Neural progenitor cell (in vitro differentiated cells): Measurements from ENCODE around the gene RFX6. TPM values are rescaled to one million over a fixed set of nuclear protein-coding genes. Genes with fewer than 3 reads are reported as not detected.

Source experiments
- DNase-seq: peaks from one replicate; pipeline ENCODE4 v3.0.0-alpha.2; 2016; ENCODE audit warnings: low spot score
- H2AFZ ChIP-seq: fragments of 200-600 bp; sonication (generic); replicated peaks from 2 replicates; pipeline ENCODE4 v1.6.1; 2016; ENCODE audit warnings: antibody characterized with exemption
- H3F3A ChIP-seq: fragments of 200-600 bp; sonication (generic); 2 replicates; pipeline ENCODE4 v1.6.1; 2016; ENCODE audit warnings: antibody characterized with exemption, low read depth
- H3K27ac ChIP-seq: fragments of 200-600 bp; sonication (generic); 2 replicates; pipeline ENCODE4 v1.5.1; 2016; ENCODE audit warnings: mild to moderate bottlenecking
- H3K27me3 ChIP-seq: fragments of 200-600 bp; sonication (generic); 2 replicates; pipeline ENCODE4 v1.6.1; 2016; ENCODE audit warnings: mild to moderate bottlenecking, moderate library complexity
- H3K36me3 ChIP-seq: fragments of 200-600 bp; sonication (generic); 2 replicates; pipeline ENCODE4 v1.5.1; 2016
- H3K4me1 ChIP-seq: fragments of 200-600 bp; sonication (generic); 2 replicates; pipeline ENCODE4 v1.6.1; 2016; ENCODE audit warnings: mixed run types
- H3K4me2 ChIP-seq: fragments of 200-600 bp; sonication (generic); 2 replicates; pipeline ENCODE4 v1.6.1; 2016
- H3K4me3 ChIP-seq: fragments of 200-600 bp; sonication (generic); 2 replicates; pipeline ENCODE4 v1.5.1; 2016
- H3K79me2 ChIP-seq: fragments of 200-600 bp; sonication (generic); 2 replicates; pipeline ENCODE4 v1.6.1; 2016; ENCODE audit warnings: low read depth
- H3K9ac ChIP-seq: fragments of 200-600 bp; sonication (generic); 2 replicates; pipeline ENCODE4 v1.6.1; 2016
- H3K9me3 ChIP-seq: fragments of 200-600 bp; sonication (generic); 2 replicates; pipeline ENCODE4 v1.5.1; 2016; ENCODE audit warnings: low read depth
- H4K20me1 ChIP-seq: fragments of 200-600 bp; sonication (generic); 2 replicates; pipeline ENCODE4 v1.6.1; 2016; ENCODE audit warnings: low read depth
- H3K27ac Mint-ChIP-seq: 3 replicates; pipeline ENCODE4 v1.8.0; 2021; ENCODE audit warnings: mixed read lengths
- H3K27me3 Mint-ChIP-seq: 2 replicates; pipeline ENCODE4 v1.8.0; 2022; ENCODE audit warnings: low read depth, mild to moderate bottlenecking, inconsistent platforms, moderate library complexity, mixed read lengths; ENCODE audit not compliant: insufficient read depth
- H3K36me3 Mint-ChIP-seq: 3 replicates; pipeline ENCODE4 v1.8.0; 2021; ENCODE audit warnings: mixed read lengths
- H3K4me1 Mint-ChIP-seq: 3 replicates; pipeline ENCODE4 v1.8.0; 2021; ENCODE audit warnings: mixed read lengths
- H3K4me3 Mint-ChIP-seq: 3 replicates; pipeline ENCODE4 v1.8.0; 2021; ENCODE audit warnings: mild to moderate bottlenecking, moderate library complexity, mixed read lengths
- H3K9me3 Mint-ChIP-seq: 3 replicates; pipeline ENCODE4 v1.8.0; 2020; ENCODE audit warnings: mixed read lengths
- CTCF ChIP-seq: fragments of 200-600 bp; sonication (generic); IDR thresholded peaks from 2 replicates; pipeline ENCODE4 v1.5.1; 2017; ENCODE audit warnings: antibody characterized with exemption, mild to moderate bottlenecking
- EZH2 ChIP-seq: fragments of 200-600 bp; sonication (generic); IDR thresholded peaks from 2 replicates; pipeline ENCODE4 v1.6.1; 2017; ENCODE audit warnings: antibody characterized with exemption, mild to moderate bottlenecking, moderate library complexity
- EZH2phosphoT487 ChIP-seq: fragments of 200-600 bp; sonication (generic); IDR thresholded peaks from 2 replicates; pipeline ENCODE4 v1.6.1; 2017; ENCODE audit warnings: antibody characterized with exemption
- total RNA-seq: library from RNA; depleted of rRNA; stranded (reverse); fragments of >200 nt; gene quantifications from 2 replicates; pipeline ENCODE4 v1.2.3, GENCODE V29; 2015; ENCODE audit warnings: low replicate concordance

Gene RFX6
- total RNA-seq, 1 donor from 2014 or later = not detected

- Mint-ChIP-seq H3K4me3 (no peak overlapping the region), H3K27me3 (no peaks in the 10 kb centered on the region), H3K9me3 (no peaks in the 10 kb centered on the region), H3K27ac (no peak overlapping the region), H3K36me3 (no peaks in the 10 kb centered on the region), H3K4me1 (no peaks in the 10 kb centered on the region)
- Histone ChIP-seq H3K4me2 (no peak overlapping the region), H3K4me3 (no peak overlapping the region), H3K79me2 (no peaks in the 10 kb centered on the region), H3F3A (no peaks in the 10 kb centered on the region), H3K4me1 (no peaks in the 10 kb centered on the region), H3K36me3 (no peaks in the 10 kb centered on the region), H3K27ac (no peak overlapping the region), H3K27me3 (no peaks in the 10 kb centered on the region), H4K20me1 (no peaks in the 10 kb centered on the region), H2AFZ (peak overlapping the region; percentile 27), H3K9me3 (no peaks in the 10 kb centered on the region), H3K9ac (no peak overlapping the region)
- no peak for TF ChIP-seq EZH2phosphoT487
- DNase-seq = no peak
Measured at GRCh38 chr6:116924245-116924644, 47.2 kb downstream of the RFX6 start.

- no peak overlapping the region for H3K27ac Mint-ChIP-seq
Measured at GRCh38 chr6:116925088-116925794, 48.2 kb downstream of the RFX6 start.

GRCh38 chr6:116928677-116929076, 51.6 kb downstream of the RFX6 start:
- TF ChIP-seq CTCF (no peak), EZH2phosphoT487 (no peak)
- Mint-ChIP-seq H3K9me3 (no peaks in the 10 kb centered on the region), H3K36me3 (no peaks in the 10 kb centered on the region), H3K4me3 (no peak overlapping the region), H3K4me1 (no peaks in the 10 kb centered on the region), H3K27ac (no peak overlapping the region), H3K27me3 (no peaks in the 10 kb centered on the region)
- Histone ChIP-seq H3K79me2 (no peaks in the 10 kb centered on the region), H3K4me1 (no peaks in the 10 kb centered on the region), H3K9ac (no peak overlapping the region), H3F3A (no peaks in the 10 kb centered on the region), H3K27ac (no peak overlapping the region), H3K27me3 (no peaks in the 10 kb centered on the region), H3K9me3 (no peaks in the 10 kb centered on the region), H2AFZ (no peak overlapping the region), H3K36me3 (no peaks in the 10 kb centered on the region), H3K4me2 (no peak overlapping the region), H3K4me3 (no peak overlapping the region), H4K20me1 (no peaks in the 10 kb centered on the region)
- no peak for DNase-seq

More at GRCh38 chr6:116925088-116925794, 48.2 kb downstream of the RFX6 start:
- no peak overlapping the region for H3K4me3 ChIP-seq
- H4K20me1 ChIP-seq = no peaks in the 10 kb centered on the region
- no peak for TF ChIP-seq EZH2phosphoT487
- no peak for TF ChIP-seq CTCF
- TF ChIP-seq EZH2 = no peak
- no peak overlapping the region for H2AFZ ChIP-seq
- no peak overlapping the region for H3K27ac ChIP-seq
- no peaks in the 10 kb centered on the region for H3K4me1 Mint-ChIP-seq
- H3K27me3 ChIP-seq = no peaks in the 10 kb centered on the region
- H3K4me1 ChIP-seq = no peaks in the 10 kb centered on the region
- no peaks in the 10 kb centered on the region for H3K9me3 Mint-ChIP-seq
- H3K27me3 Mint-ChIP-seq = no peaks in the 10 kb centered on the region
- DNase-seq = no peak
- no peaks in the 10 kb centered on the region for H3K36me3 ChIP-seq
- no peaks in the 10 kb centered on the region for H3F3A ChIP-seq
- no peaks in the 10 kb centered on the region for H3K79me2 ChIP-seq
- H3K4me3 Mint-ChIP-seq = no peak overlapping the region
- no peak overlapping the region for H3K9ac ChIP-seq
- no peak overlapping the region for H3K4me2 ChIP-seq
- no peaks in the 10 kb centered on the region for H3K9me3 ChIP-seq
- no peaks in the 10 kb centered on the region for H3K36me3 Mint-ChIP-seq

GRCh38 chr6:116929825-116930224, 52.8 kb downstream of the RFX6 start:
- Histone ChIP-seq H3K79me2 (no peaks in the 10 kb centered on the region), H2AFZ (no peak overlapping the region), H3K27me3 (no peaks in the 10 kb centered on the region), H4K20me1 (no peaks in the 10 kb centered on the region), H3K9ac (no peak overlapping the region), H3F3A (no peaks in the 10 kb centered on the region), H3K4me3 (no peak overlapping the region), H3K4me2 (no peak overlapping the region), H3K4me1 (no peaks in the 10 kb centered on the region), H3K9me3 (no peaks in the 10 kb centered on the region), H3K27ac (no peak overlapping the region), H3K36me3 (no peaks in the 10 kb centered on the region)
- no peak overlapping the region for H3K4me3 Mint-ChIP-seq
- DNase-seq = no peak
- no peaks in the 10 kb centered on the region for H3K4me1 Mint-ChIP-seq
- no peaks in the 10 kb centered on the region for H3K9me3 Mint-ChIP-seq
- H3K36me3 Mint-ChIP-seq = no peaks in the 10 kb centered on the region
- no peaks in the 10 kb centered on the region for H3K27me3 Mint-ChIP-seq
- H3K27ac Mint-ChIP-seq = no peak overlapping the region
- TF ChIP-seq EZH2phosphoT487 (no peak), EZH2 (no peak), CTCF (no peak)
